IMR-90 (cell line): ENCODE measurements around the gene ARAP2. TPM values are rescaled to one million over a fixed set of nuclear protein-coding genes. Genes with fewer than 3 reads are reported as not detected.

Source experiments
- ATAC-seq: fragments of 200-7000 bp; cut with Tn5 transposase; 2 replicates; pipeline ENCODE4 v1.9.1; 2020; ENCODE audit warnings: low read depth, mild to moderate bottlenecking, moderate library complexity
- BruUV-seq: library from RNA; stranded (reverse); fragments of 400-500 nt; replicated peaks from 2 replicates; lab custom pipeline; 2021; lab: Mats Ljungman, UMichigan
- CTCF ChIA-PET: fragments of 300-600 bp; formaldehyde crosslinking; extraction: SDS; loops from one replicate; lab custom pipeline; 2021; ENCODE audit warnings: antibody characterized with exemption; lab: Yijun Ruan, JAX
- POLR2A ChIA-PET: fragments of 300-600 bp; sonication (Branson Sonifier 250); formaldehyde crosslinking; loops from one replicate; lab custom pipeline; 2022; ENCODE audit warnings: antibody characterized with exemption; ENCODE audit not compliant: unreplicated experiment; lab: Charles Lee
- DNase-seq: peaks from one replicate; pipeline ENCODE4 v3.0.0; 2013
- H2AFZ ChIP-seq: replicated peaks from 2 replicates; pipeline ENCODE3; 2013; ENCODE audit warnings: low read length, mild to moderate bottlenecking; ENCODE audit not compliant: poor library complexity
- H2AK5ac ChIP-seq: 2 replicates; pipeline ENCODE4 v1.6.1; 2013; ENCODE audit warnings: low read depth, low read length, inconsistent platforms
- H2AK9ac ChIP-seq: replicated peaks from 2 replicates; pipeline ENCODE3; 2013; ENCODE audit warnings: mild to moderate bottlenecking, low read depth, low read length, moderate library complexity; ENCODE audit not compliant: poor library complexity
- H2BK120ac ChIP-seq: 2 replicates; pipeline ENCODE4 v1.6.1; 2013; ENCODE audit warnings: low read depth, low read length, inconsistent platforms
- H2BK15ac ChIP-seq: 3 replicates; pipeline ENCODE4 v1.6.1; 2013; ENCODE audit warnings: low read depth, low read length, inconsistent platforms
- H2BK20ac ChIP-seq: 2 replicates; pipeline ENCODE4 v1.6.1; 2013; ENCODE audit warnings: low read depth, mild to moderate bottlenecking, inconsistent platforms, low read length, moderate library complexity
- H2BK5ac ChIP-seq: 2 replicates; pipeline ENCODE4 v1.6.1; 2013; ENCODE audit warnings: mild to moderate bottlenecking, low read depth, low read length, inconsistent platforms; ENCODE audit not compliant: poor library complexity, severe bottlenecking
- H3K14ac ChIP-seq: replicated peaks from 2 replicates; pipeline ENCODE4 v1.6.1; 2013; ENCODE audit warnings: low read depth, low read length, inconsistent platforms
- H3K18ac ChIP-seq: 2 replicates; pipeline ENCODE4 v1.6.1; 2013; ENCODE audit warnings: low read depth, low read length, control low read depth
- H3K23ac ChIP-seq: 2 replicates; pipeline ENCODE4 v1.6.1; 2013; ENCODE audit warnings: low read depth, low read length, inconsistent platforms
- H3K27ac ChIP-seq: 2 replicates; pipeline ENCODE4 v1.5.1; 2013; ENCODE audit warnings: mild to moderate bottlenecking, control low read depth, low read length; ENCODE audit not compliant: insufficient read depth
- H3K27me3 ChIP-seq: 2 replicates; pipeline ENCODE4 v1.6.1; 2013; ENCODE audit warnings: low read length; ENCODE audit not compliant: control insufficient read depth, insufficient read depth
- H3K36me3 ChIP-seq: 2 replicates; pipeline ENCODE4 v1.6.1; 2013; ENCODE audit warnings: low read length, mixed read lengths; ENCODE audit not compliant: control insufficient read depth, insufficient read depth
- H3K4ac ChIP-seq: 2 replicates; pipeline ENCODE4 v1.6.1; 2013; ENCODE audit warnings: low read depth, low read length, inconsistent platforms
- H3K4me1 ChIP-seq: 2 replicates; pipeline ENCODE4 v1.6.1; 2013; ENCODE audit warnings: low read length, mixed read lengths; ENCODE audit not compliant: control insufficient read depth, insufficient read depth
- H3K4me2 ChIP-seq: 2 replicates; pipeline ENCODE4 v1.6.1; 2013; ENCODE audit warnings: low read depth, mild to moderate bottlenecking, control low read depth, low read length, moderate library complexity
- H3K4me3 ChIP-seq: 2 replicates; pipeline ENCODE4 v1.5.1; 2013; ENCODE audit warnings: low read depth, mild to moderate bottlenecking, control low read depth, low read length, moderate library complexity; ENCODE audit not compliant: insufficient read depth
- H3K56ac ChIP-seq: 2 replicates; pipeline ENCODE4 v1.6.1; 2013; ENCODE audit warnings: low read length, inconsistent platforms; ENCODE audit not compliant: insufficient read depth; ENCODE audit errors: extremely low read depth
- H3K79me1 ChIP-seq, 2 experiments: 2 replicates each; pipeline ENCODE4 v1.6.1; 2013; ENCODE audit warnings: low read length in 2 of 2, inconsistent platforms in 1 of 2, low read depth in 1 of 2
- H3K9ac ChIP-seq: 2 replicates; pipeline ENCODE4 v1.6.1; 2013; ENCODE audit warnings: low read depth, low read length, control low read depth
- H3K9me1 ChIP-seq: 2 replicates; pipeline ENCODE4 v1.6.1; 2013; ENCODE audit warnings: low read length, inconsistent platforms; ENCODE audit not compliant: insufficient read depth
- H3K9me3 ChIP-seq: 2 replicates; pipeline ENCODE4 v1.6.1; 2013; ENCODE audit warnings: low read length; ENCODE audit not compliant: control insufficient read depth, insufficient read depth
- H4K20me1 ChIP-seq: 2 replicates; pipeline ENCODE4 v1.6.1; 2013; ENCODE audit warnings: low read length, inconsistent platforms; ENCODE audit not compliant: insufficient read depth
- H4K5ac ChIP-seq: 2 replicates; pipeline ENCODE4 v1.6.1; 2013; ENCODE audit warnings: mild to moderate bottlenecking, low read depth, low read length, control low read depth
- H4K8ac ChIP-seq, 2 experiments: 2 replicates each; pipeline ENCODE4 v1.6.1; 2013; ENCODE audit warnings: low read depth in 2 of 2, low read length in 2 of 2, control low read depth in 1 of 2, inconsistent platforms in 1 of 2
- H4K91ac ChIP-seq: 2 replicates; pipeline ENCODE4 v1.6.1; 2013; ENCODE audit warnings: low read depth, low read length, inconsistent platforms; ENCODE audit not compliant: insufficient read depth
- FOS ChIP-seq: fragments of 150-350 bp; IDR thresholded peaks from 2 replicates; pipeline ENCODE4 v1.6.1; 2016; ENCODE audit warnings: low read depth, low read length
- WGBS, 2 experiments: methylation state at CpG; one replicate each; pipeline versions ENCODE4 v1.1.5 to v1.1.7; 2013; ENCODE audit warnings: missing lambda C conversion rate in 2 of 2; ENCODE audit not compliant: insufficient read length in 1 of 2; ENCODE audit errors: extremely low coverage in 2 of 2; 5-methylcytosine and 5-hydroxymethylcytosine counted together
- dilution Hi-C: fragments of 300-500 bp; cut with HindIII; formaldehyde crosslinking; loops from one replicate; pipeline ENCODE4 v1.14.3; 2018; ENCODE audit warnings: low sequenced_read_pairs; ENCODE audit not compliant: unreplicated experiment
- in situ Hi-C: fragments of 300-500 bp; cut with MboI; formaldehyde crosslinking; loops from 3 replicates; pipeline ENCODE4 v1.14.3; 2019; ENCODE audit warnings: low sequenced_read_pairs, inconsistent platforms, mixed read lengths
- intact Hi-C: fragments of 100-400 bp; cut with micrococcal nuclease; formaldehyde crosslinking; loops from 2 replicates; pipeline ENCODE4 v1.10.0; 2022
- polyA plus RNA-seq, 3 experiments: library from polyadenylated mRNA; depleted of rRNA; stranded (reverse); fragments of >200 nt; gene quantifications; 2 replicates each; pipeline ENCODE4 v1.2.3, GENCODE V29; 2012; ENCODE audit warnings: low replicate concordance in 1 of 3
- total RNA-seq: library from RNA; depleted of rRNA; stranded (reverse); fragments of >200 nt; gene quantifications from 2 replicates; pipeline ENCODE4 v1.2.3, GENCODE V29; 2012

ARAP2 gene
- total and polyA plus RNA-seq, 2 of the 4 experiments (the other 2 are of a cell fraction), result 0.32 to 1.8 TPM

- Histone ChIP-seq H4K5ac (no peak overlapping the region), H3K9me1 (no peaks in the 10 kb centered on the region), H2AFZ (no peak overlapping the region), H3K18ac (no peak overlapping the region), H2BK120ac (no peak overlapping the region), H3K27me3 (no peaks in the 10 kb centered on the region), H3K23ac (no peak overlapping the region), H3K4ac (no peak overlapping the region), H4K8ac (no peak overlapping the region), H3K4me2 (no peak overlapping the region), H3K4me3 (no peak overlapping the region), H3K14ac (no peak overlapping the region), H2BK5ac (no peak overlapping the region), H2BK20ac (no peak overlapping the region), H4K91ac (no peak overlapping the region), H3K9me3 (no peaks in the 10 kb centered on the region), H3K27ac (no peak overlapping the region), H3K4me1 (no peaks in the 10 kb centered on the region), H3K56ac (no peak overlapping the region), H2AK5ac (no peak overlapping the region), H2BK15ac (no peak overlapping the region), H3K79me1 (no peaks in the 10 kb centered on the region), H4K20me1 (no peaks in the 10 kb centered on the region), H2AK9ac (no peak overlapping the region), H3K9ac (no peak overlapping the region), H3K36me3 (no peaks in the 10 kb centered on the region)
- dilution Hi-C loops, result no loop called here
- no CpG with 5 or more reads among the region's 1 CpG for WGBS, 2 experiments
- no TSS peak for BruUV-seq
- DNase-seq (no peak), ATAC-seq (no peak)
- in situ Hi-C loops, result no loop called here
- TF ChIP-seq FOS, result no peak
- ChIA-PET CTCF (no interaction called here), POLR2A (no interaction called here)
- intact Hi-C loops, result no loop called here
Measured at GRCh38 chr4:36141186-36141585, 103.1 kb downstream of the ARAP2 start.
